EH (cell line): ENCODE results near the gene VTI1A.
"Not testable (repeated sequence)": the region's sequence is repeated elsewhere in the genome, so short reads cannot be mapped to it uniquely, and the experiment has no call there.

Experiments
- DNase-seq: peaks from one replicate; pipeline ENCODE4 v3.0.0-alpha.2; 2015; ENCODE audit warnings: low read depth

VTI1A gene

GRCh38 chr10:112446855-112447619 is at the start of gene VTI1A, which contains the start of gene ZDHHC6:
Gene VTI1A, plus strand, starts transcription at chr10:112447215. Its CDS starts 159 bp downstream, at chr10:112447374.
Gene ZDHHC6, minus strand, starts transcription at chr10:112446914. Its CDS starts 1,478 bp downstream, at chr10:112445436.
- peak; percentile 83 for DNase-seq

- no peak for DNase-seq
Measured at GRCh38 chr10:112397592-112397991, 49.4 kb upstream of the VTI1A start.

GRCh38 chr10:112402917-112403316 is 44.1 kb upstream of the VTI1A start:
- DNase-seq: no peak

- DNase-seq: peak; percentile 4
Measured at GRCh38 chr10:112404617-112405016, 42.4 kb upstream of the VTI1A start.

GRCh38 chr10:112406806-112407205 is 40.2 kb upstream of the VTI1A start:
- not testable (repeated sequence) for DNase-seq

- DNase-seq: no peak
Measured at GRCh38 chr10:112407696-112408095, 39.3 kb upstream of the VTI1A start.

- DNase-seq: no peak
Measured at GRCh38 chr10:112409299-112409698, 37.7 kb upstream of the VTI1A start.

GRCh38 chr10:112409755-112410154 is 37.3 kb upstream of the VTI1A start:
- DNase-seq: no peak

GRCh38 chr10:112412696-112413095 is 34.3 kb upstream of the VTI1A start:
- DNase-seq: no peak

GRCh38 chr10:112421731-112422130 is 25.3 kb upstream of the VTI1A start:
- no peak for DNase-seq

- no peak for DNase-seq
Measured at GRCh38 chr10:112424651-112425050, 22.4 kb upstream of the VTI1A start.

- DNase-seq: no peak
Measured at GRCh38 chr10:112426111-112426510, 20.9 kb upstream of the VTI1A start.

- no peak for DNase-seq
Measured at GRCh38 chr10:112429147-112429546, 17.9 kb upstream of the VTI1A start.

GRCh38 chr10:112429654-112430230 is 17.3 kb upstream of the VTI1A start:
- DNase-seq: no peak

- DNase-seq: no peak
Measured at GRCh38 chr10:112433136-112433535, 13.9 kb upstream of the VTI1A start.

- DNase-seq: peak; percentile 47
Measured at GRCh38 chr10:112434988-112435619, 11.9 kb upstream of the VTI1A start.

- no peak for DNase-seq
Measured at GRCh38 chr10:112438356-112438755, 8.7 kb upstream of the VTI1A start.

- no peak for DNase-seq
Measured at GRCh38 chr10:112441520-112441919, 5.5 kb upstream of the VTI1A start.

- DNase-seq: no peak
Measured at GRCh38 chr10:112442063-112442462, 5.0 kb upstream of the VTI1A start.

- peak; percentile 30 for DNase-seq
Measured at GRCh38 chr10:112446055-112446854, 760 bp upstream of the VTI1A start.

- DNase-seq: no peak
Measured at GRCh38 chr10:112447620-112447928, 559 bp downstream of the VTI1A start.

- DNase-seq: no peak
Measured at GRCh38 chr10:112448888-112449287, 1.9 kb downstream of the VTI1A start.
